GF-D8 (cell line): Measurements from ENCODE around the gene KIFC1.
"Not testable (repeated sequence)": the region's sequence is repeated elsewhere in the genome, so short reads cannot be mapped to it uniquely, and the experiment has no call there.

ENCODE experiments used
- DNase-seq: peaks from one replicate; lab custom pipeline; 2025; lab: John Stamatoyannopoulos, UW

KIFC1 gene

GRCh38 chr6:33373960-33374910 is 17.4 kb upstream of the KIFC1 start:
- DNase-seq, result no peak

GRCh38 chr6:33375143-33375671 is 16.4 kb upstream of the KIFC1 start:
- DNase-seq, result peak; percentile 52

- no peak for DNase-seq
Observed at GRCh38 chr6:33377171-33377570, 14.5 kb upstream of the KIFC1 start.

- not testable (repeated sequence) for DNase-seq
Observed at GRCh38 chr6:33379184-33379583, 12.4 kb upstream of the KIFC1 start.

GRCh38 chr6:33380272-33380981 is 11.2 kb upstream of the KIFC1 start:
- no peak for DNase-seq

- no peak for DNase-seq
Observed at GRCh38 chr6:33383427-33384185, 8.0 kb upstream of the KIFC1 start.

GRCh38 chr6:33384581-33385020 is 7.0 kb upstream of the KIFC1 start:
- no peak for DNase-seq

- no peak for DNase-seq
Observed at GRCh38 chr6:33390173-33390572, 1.4 kb upstream of the KIFC1 start.

GRCh38 chr6:33390767-33391277 is 801 bp upstream of the KIFC1 start:
- DNase-seq, result no peak

GRCh38 chr6:33391922-33392594 is 435 bp downstream of the KIFC1 start:
- peak; percentile 7 for DNase-seq

GRCh38 chr6:33392595-33392948 is 949 bp downstream of the KIFC1 start:
- no peak for DNase-seq

- DNase-seq, result no peak
Observed at GRCh38 chr6:33392979-33393378, 1.4 kb downstream of the KIFC1 start.

GRCh38 chr6:33397541-33397940 is 5.9 kb downstream of the KIFC1 start:
- DNase-seq, result no peak

GRCh38 chr6:33398601-33399000 is 7.0 kb downstream of the KIFC1 start:
- DNase-seq, result not testable (repeated sequence)

- not testable (repeated sequence) for DNase-seq
Observed at GRCh38 chr6:33399881-33400280, 8.3 kb downstream of the KIFC1 start.

GRCh38 chr6:33404884-33405283 is 13.3 kb downstream of the KIFC1 start:
- no peak for DNase-seq

GRCh38 chr6:33405386-33405940 is 13.8 kb downstream of the KIFC1 start:
- no peak for DNase-seq

- no peak for DNase-seq
Observed at GRCh38 chr6:33406126-33406525, 14.5 kb downstream of the KIFC1 start.

- peak; percentile 17 for DNase-seq
Observed at GRCh38 chr6:33407132-33407718, 15.6 kb downstream of the KIFC1 start.

GRCh38 chr6:33410050-33410710 is 18.6 kb downstream of the KIFC1 start:
- peak; percentile 87 for DNase-seq
